Esophagus (tissue), 2 donors: ENCODE data around the gene SAMD4A. TPM values are rescaled to one million over a fixed set of nuclear protein-coding genes. Genes with fewer than 3 reads are reported as not detected.
A peak's percentile ranks its signal among the peaks of the same experiment; 100 is the strongest.

Experiments
- H3K27ac ChIP-seq, 2 donors: one replicate each; pipeline ENCODE4 v1.5.1; 2013; ENCODE audit warnings: low read depth in 2 of 2, mild to moderate bottlenecking in 2 of 2, inconsistent platforms in 1 of 2, low read length in 1 of 2, moderate library complexity in 1 of 2
- H3K27me3 ChIP-seq, 2 donors: one replicate each; pipeline ENCODE4 v1.6.1; 2013; ENCODE audit warnings: low read length in 2 of 2, control low read depth in 1 of 2, mild to moderate bottlenecking in 1 of 2; ENCODE audit not compliant: insufficient read depth in 2 of 2, control insufficient read depth in 1 of 2
- H3K36me3 ChIP-seq, 2 donors: one replicate each; pipeline ENCODE4 v1.6.1; 2013; ENCODE audit warnings: low read length in 1 of 2; ENCODE audit not compliant: control insufficient read depth in 2 of 2, insufficient read depth in 2 of 2
- H3K4me1 ChIP-seq, 2 donors: one replicate each; pipeline ENCODE4 v1.6.1; 2013; ENCODE audit warnings: low read length in 1 of 2; ENCODE audit not compliant: control insufficient read depth in 2 of 2, insufficient read depth in 2 of 2
- H3K4me3 ChIP-seq, 2 donors: one replicate each; pipeline ENCODE4 v1.5.1; 2013; ENCODE audit warnings: low read length in 2 of 2, mild to moderate bottlenecking in 2 of 2, low read depth in 1 of 2, moderate library complexity in 1 of 2
- H3K9me3 ChIP-seq, 2 donors: one replicate each; pipeline ENCODE4 v1.6.1; 2013; ENCODE audit warnings: mild to moderate bottlenecking in 2 of 2, low read depth in 1 of 2, low read length in 1 of 2, moderate library complexity in 1 of 2; ENCODE audit not compliant: control insufficient read depth in 2 of 2, insufficient read depth in 1 of 2
- WGBS, 2 donors: extraction: QIAGEN DNeasy Blood & Tissue Kit; methylation state at CpG; one replicate each; pipeline ENCODE4 v1.1.7; 2013; 5-methylcytosine and 5-hydroxymethylcytosine counted together
- polyA plus RNA-seq, 2 donors: library from polyadenylated mRNA; stranded (reverse); fragments of 200-250 nt; gene quantifications; one replicate each; pipeline ENCODE4 v1.2.3, GENCODE V29; 2013
- donor health status: healthy with polysubstance abuse.
- donor health status: Bipolar disorder and iron deficiency.

Gene SAMD4A
- polyA plus RNA-seq, 2 donors: 1.1 to 1.7 TPM

- no peaks in the 10 kb centered on the region for H3K9me3 ChIP-seq
Observed at GRCh38 chr14:54691525-54692283, 124.8 kb downstream of the SAMD4A start.

GRCh38 chr14:54692284-54692772, 125.4 kb downstream of the SAMD4A start:
- H3K4me1 ChIP-seq: no peaks in the 10 kb centered on the region
- H3K27ac ChIP-seq: no peak overlapping the region
- no peaks in the 10 kb centered on the region for H3K9me3 ChIP-seq
- no peaks in the 10 kb centered on the region for H3K27me3 ChIP-seq
- no peaks in the 10 kb centered on the region for H3K36me3 ChIP-seq
- 71 to 75% methylated on average over 6 of the region's 6 CpGs for WGBS, 2 donors
- H3K4me3 ChIP-seq: no peak overlapping the region

More at GRCh38 chr14:54691525-54692283, 124.8 kb downstream of the SAMD4A start:
- H3K4me1 ChIP-seq: no peaks in the 10 kb centered on the region
- no peak overlapping the region for H3K4me3 ChIP-seq
- no peak overlapping the region for H3K27ac ChIP-seq
- no peaks in the 10 kb centered on the region for H3K36me3 ChIP-seq
- WGBS, 2 donors: 47 to 48% methylated on average over 5 of the region's 5 CpGs
- H3K27me3 ChIP-seq: no peaks in the 10 kb centered on the region

- no peak overlapping the region for H3K27ac ChIP-seq
- no peaks in the 10 kb centered on the region for H3K4me1 ChIP-seq
- WGBS, 2 donors: 93 to 94% methylated on average over 4 of the region's 4 CpGs
- no peaks in the 10 kb centered on the region for H3K27me3 ChIP-seq
- H3K36me3 ChIP-seq: no peaks in the 10 kb centered on the region
- H3K9me3 ChIP-seq: no peaks in the 10 kb centered on the region
- no peak overlapping the region for H3K4me3 ChIP-seq
Observed at GRCh38 chr14:54693761-54694160, 126.8 kb downstream of the SAMD4A start.

GRCh38 chr14:54695196-54695595, 128.3 kb downstream of the SAMD4A start:
- WGBS, 2 donors: 89 to 96% methylated on average over 1 of the region's 1 CpG
- no peaks in the 10 kb centered on the region for H3K36me3 ChIP-seq
- no peaks in the 10 kb centered on the region for H3K27me3 ChIP-seq
- H3K27ac ChIP-seq: no peak overlapping the region
- no peak overlapping the region for H3K4me3 ChIP-seq
- H3K9me3 ChIP-seq: no peaks in the 10 kb centered on the region
- peaks cover 0 to 2% of the 10 kb centered on the region in 2 donors for H3K4me1 ChIP-seq

GRCh38 chr14:54697001-54697400, 130.1 kb downstream of the SAMD4A start:
- WGBS, 2 donors: 49 to 75% methylated on average over 5 of the region's 5 CpGs
- Histone ChIP-seq H3K27me3 (no peaks in the 10 kb centered on the region), H3K9me3 (no peaks in the 10 kb centered on the region), H3K36me3 (no peaks in the 10 kb centered on the region), H3K27ac (peak overlapping the region in 1 of 2 donors; percentile 2), H3K4me1 (peaks cover 0 to 2% of the 10 kb centered on the region in 2 donors), H3K4me3 (no peak overlapping the region)

GRCh38 chr14:54697803-54698202, 130.9 kb downstream of the SAMD4A start:
- peaks cover 0 to 2% of the 10 kb centered on the region in 2 donors for H3K4me1 ChIP-seq
- H3K9me3 ChIP-seq: no peaks in the 10 kb centered on the region
- no peaks in the 10 kb centered on the region for H3K27me3 ChIP-seq
- H3K27ac ChIP-seq: no peak overlapping the region
- H3K4me3 ChIP-seq: no peak overlapping the region
- WGBS, 2 donors: 86 to 91% methylated on average over 4 of the region's 4 CpGs
- H3K36me3 ChIP-seq: no peaks in the 10 kb centered on the region

- no peaks in the 10 kb centered on the region for H3K27me3 ChIP-seq
- peaks cover 0 to 2% of the 10 kb centered on the region in 2 donors for H3K4me1 ChIP-seq
- 74 to 76% methylated on average over 6 of the region's 6 CpGs for WGBS, 2 donors
- no peak overlapping the region for H3K27ac ChIP-seq
- no peaks in the 10 kb centered on the region for H3K9me3 ChIP-seq
- no peak overlapping the region for H3K4me3 ChIP-seq
- no peaks in the 10 kb centered on the region for H3K36me3 ChIP-seq
Observed at GRCh38 chr14:54698501-54698900, 131.6 kb downstream of the SAMD4A start.

GRCh38 chr14:54698966-54699530, 132.1 kb downstream of the SAMD4A start:
- H3K4me3 ChIP-seq: no peak overlapping the region
- H3K27ac ChIP-seq: no peak overlapping the region
- H3K36me3 ChIP-seq: no peaks in the 10 kb centered on the region
- no peaks in the 10 kb centered on the region for H3K27me3 ChIP-seq
- H3K9me3 ChIP-seq: no peaks in the 10 kb centered on the region
- peaks cover 0 to 2% of the 10 kb centered on the region in 2 donors for H3K4me1 ChIP-seq
- 78 to 84% methylated on average over 1 of the region's 1 CpG for WGBS, 2 donors

- no peaks in the 10 kb centered on the region for H3K27me3 ChIP-seq
- H3K4me1 ChIP-seq: peaks cover 0 to 2% of the 10 kb centered on the region in 2 donors
- H3K36me3 ChIP-seq: no peaks in the 10 kb centered on the region
- WGBS, 2 donors: 78 to 85% methylated on average over 3 of the region's 3 CpGs
- H3K27ac ChIP-seq: no peak overlapping the region
- no peaks in the 10 kb centered on the region for H3K9me3 ChIP-seq
- no peak overlapping the region for H3K4me3 ChIP-seq
Observed at GRCh38 chr14:54699735-54700134, 132.8 kb downstream of the SAMD4A start.
